IPS DF 4.7 (cell line): ENCODE results near the gene ATRNL1.

ENCODE experiments used
- DNase-seq: peaks from one replicate; pipeline ENCODE4 v3.0.0-alpha.2; 2013; ENCODE audit warnings: low spot score; ENCODE audit errors: extremely low read depth

ATRNL1 gene

GRCh38 chr10:115093286-115093775 is at the start of gene ATRNL1:
Gene ATRNL1, plus strand, starts transcription at chr10:115093365. Its CDS starts 386 bp downstream, at chr10:115093751.
- no peak for DNase-seq

DNA sequence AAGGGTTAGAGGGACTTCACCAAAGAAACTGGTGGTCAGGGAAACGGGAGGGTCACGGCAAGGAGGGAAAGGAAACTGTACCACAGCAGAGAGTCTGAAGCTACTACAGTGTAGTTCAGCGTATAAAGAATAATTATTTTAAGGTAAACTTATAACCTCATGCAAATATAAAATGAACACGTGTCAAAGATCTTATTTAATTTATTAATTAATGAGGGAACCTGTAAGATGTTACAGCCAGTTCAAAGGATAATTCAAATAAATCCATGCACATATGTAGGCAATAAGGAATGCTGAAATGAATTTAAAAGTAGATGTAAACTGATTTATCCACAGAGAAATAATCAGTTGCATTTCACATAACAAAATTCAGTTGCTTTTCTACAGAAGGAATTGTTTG is 49.4 kb upstream of the ATRNL1 start:
- DNase-seq = no peak

DNA sequence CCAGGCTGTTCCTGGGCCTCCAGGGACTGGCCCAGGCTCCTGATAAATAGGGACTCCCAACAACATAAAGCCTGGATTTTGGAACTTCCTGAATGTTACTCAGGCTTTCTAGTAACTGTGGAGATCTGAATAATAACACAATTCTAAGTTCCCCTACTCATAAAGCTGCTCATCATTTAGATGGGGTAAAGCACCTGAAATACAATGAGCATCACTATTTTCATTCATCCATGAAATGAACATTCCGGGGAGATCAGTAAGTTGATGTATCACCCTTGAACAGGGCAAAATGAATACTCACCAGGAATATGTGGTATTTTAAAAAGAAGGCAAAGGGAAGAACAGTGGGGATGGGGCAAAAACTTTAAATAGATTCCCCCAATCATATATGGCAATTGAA is 48.3 kb upstream of the ATRNL1 start:
- DNase-seq = no peak

- DNase-seq = no peak
Observed at GRCh38 chr10:115045499-115045898, 47.7 kb upstream of the ATRNL1 start.

DNA sequence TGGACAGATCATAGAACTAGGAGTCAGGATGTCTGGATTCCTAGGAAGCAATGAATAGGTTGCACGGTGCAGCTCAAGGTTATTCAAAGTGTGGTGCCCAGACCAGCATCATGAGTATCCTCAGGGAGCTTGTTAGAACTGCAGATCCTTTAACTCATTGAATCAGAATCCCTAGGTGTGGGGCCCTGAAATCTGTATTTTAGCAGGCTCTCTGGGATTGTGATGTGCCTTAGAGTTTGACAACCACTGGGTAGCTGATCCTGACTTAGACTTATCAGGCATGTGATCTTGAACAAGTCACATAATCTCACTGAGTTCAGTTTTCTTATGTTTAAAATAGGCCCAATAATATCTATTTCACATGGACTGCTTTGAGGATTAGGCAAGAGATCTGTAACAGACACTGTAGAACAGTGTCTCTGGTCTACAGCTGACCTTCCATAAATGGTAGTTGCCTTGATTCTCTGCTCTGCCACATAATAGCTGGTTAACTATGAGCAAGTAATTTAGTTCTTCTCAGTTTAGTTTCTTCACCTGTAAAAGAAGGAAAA is 46.4 kb upstream of the ATRNL1 start:
- no peak for DNase-seq

GRCh38 chr10:115047705-115048104 is 45.5 kb upstream of the ATRNL1 start:
- DNase-seq = no peak

DNA sequence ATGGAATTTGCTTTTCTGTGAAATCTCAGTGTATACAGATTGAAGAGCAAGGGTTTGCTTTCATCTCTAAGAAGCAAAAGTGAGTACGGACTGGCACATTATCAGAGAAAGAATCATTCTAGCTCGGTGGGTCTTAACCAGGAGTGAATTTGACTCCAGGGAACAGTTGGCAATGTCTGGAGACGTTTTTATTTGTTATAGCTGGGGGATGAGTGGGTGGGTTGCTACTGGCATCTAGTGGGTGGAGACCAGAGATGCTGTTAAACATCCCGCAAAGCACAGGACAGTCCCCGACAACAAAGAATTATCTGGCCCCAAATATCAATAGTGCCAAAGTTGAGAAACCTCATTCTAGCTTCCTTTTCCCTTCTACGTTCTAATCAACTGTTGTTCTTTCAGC is 43.8 kb upstream of the ATRNL1 start:
- DNase-seq = no peak

DNA sequence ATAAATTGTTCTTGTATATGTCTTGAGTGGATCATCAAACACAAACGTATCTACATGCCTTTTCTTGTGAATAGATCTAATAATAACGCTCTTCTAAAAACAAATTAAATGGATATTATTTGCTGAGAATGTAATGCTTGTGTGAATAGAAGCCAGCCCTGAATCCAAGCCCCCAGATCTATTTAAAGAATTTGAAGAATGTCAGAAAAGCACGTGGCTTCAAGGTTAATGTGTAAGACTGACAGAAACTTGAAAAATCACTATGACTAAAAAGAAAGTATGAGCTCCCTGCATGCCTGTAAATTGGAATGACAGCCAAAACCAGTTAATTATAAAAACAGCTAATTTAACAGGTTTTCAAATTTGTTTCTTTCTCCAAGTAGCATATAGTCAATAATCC is 43.2 kb upstream of the ATRNL1 start:
- DNase-seq = no peak

DNA sequence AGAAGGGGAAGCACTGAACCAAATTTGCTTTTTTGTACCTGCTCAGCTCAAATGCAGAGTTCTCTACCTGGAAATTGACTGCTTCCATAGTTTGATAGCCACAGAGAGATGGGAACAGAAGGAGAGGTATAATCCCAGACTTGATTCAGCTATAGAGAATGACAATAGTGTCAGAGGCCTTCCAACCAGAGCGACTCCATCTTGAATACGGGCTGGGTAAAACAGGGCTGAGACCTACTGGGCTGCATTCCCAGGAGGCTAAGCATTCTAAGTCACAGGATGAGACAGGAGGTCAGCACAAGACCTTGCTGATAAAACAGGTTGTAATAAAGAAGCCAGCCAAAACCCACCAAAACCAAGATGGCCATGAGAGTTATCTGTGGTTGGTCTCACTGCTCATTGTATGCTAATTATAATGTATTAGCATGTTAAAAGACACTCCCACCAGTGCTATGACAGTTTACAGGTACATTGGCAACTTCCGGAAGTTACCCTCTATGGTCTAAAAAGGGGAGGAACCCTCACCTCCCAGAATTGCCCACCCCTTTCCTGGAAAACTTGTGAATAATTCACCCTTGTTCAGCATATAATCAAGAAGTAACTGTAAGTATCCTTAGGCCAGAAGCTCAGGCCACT is 42.7 kb upstream of the ATRNL1 start:
- DNase-seq = no peak

DNA sequence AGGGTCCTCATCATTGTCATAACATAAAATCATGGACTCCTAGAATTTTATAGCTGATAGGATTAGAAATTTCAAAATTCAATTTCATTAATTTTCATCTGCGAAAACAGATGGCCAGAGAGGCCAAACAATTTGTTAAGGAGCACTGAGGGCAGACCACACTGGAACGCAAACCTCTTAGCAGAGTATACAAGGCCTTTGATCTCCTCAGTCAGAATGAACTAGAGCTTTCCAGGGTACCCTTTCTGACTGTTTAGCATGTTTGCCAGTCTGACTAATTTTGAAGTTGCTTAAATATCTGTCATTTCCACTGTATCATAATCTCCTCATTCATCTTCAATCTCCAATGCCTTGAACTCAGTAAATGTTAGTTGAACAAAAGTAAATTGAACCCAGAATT is 41.9 kb upstream of the ATRNL1 start:
- no peak for DNase-seq

- no peak for DNase-seq
Observed at GRCh38 chr10:115052226-115052625, 40.9 kb upstream of the ATRNL1 start.

DNA sequence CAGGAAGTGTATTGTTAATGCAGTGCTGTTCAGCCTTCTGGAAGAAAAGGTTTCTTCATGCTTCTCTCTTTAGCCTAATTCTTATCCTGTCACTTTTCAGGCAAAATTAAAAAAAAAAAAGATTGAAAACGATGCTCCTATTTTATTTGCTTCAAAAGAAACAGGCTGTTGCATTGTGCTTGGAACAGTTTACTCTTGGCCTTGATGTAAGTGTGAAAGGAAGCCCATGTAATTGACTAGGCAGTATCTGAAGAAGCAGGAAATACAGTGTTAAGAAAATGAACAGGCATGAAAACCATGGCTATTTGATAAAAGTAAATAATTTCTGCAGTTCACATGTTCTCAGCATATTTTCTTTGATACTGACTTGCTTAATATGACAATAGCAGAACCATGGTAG is 40.4 kb upstream of the ATRNL1 start:
- no peak for DNase-seq

DNA sequence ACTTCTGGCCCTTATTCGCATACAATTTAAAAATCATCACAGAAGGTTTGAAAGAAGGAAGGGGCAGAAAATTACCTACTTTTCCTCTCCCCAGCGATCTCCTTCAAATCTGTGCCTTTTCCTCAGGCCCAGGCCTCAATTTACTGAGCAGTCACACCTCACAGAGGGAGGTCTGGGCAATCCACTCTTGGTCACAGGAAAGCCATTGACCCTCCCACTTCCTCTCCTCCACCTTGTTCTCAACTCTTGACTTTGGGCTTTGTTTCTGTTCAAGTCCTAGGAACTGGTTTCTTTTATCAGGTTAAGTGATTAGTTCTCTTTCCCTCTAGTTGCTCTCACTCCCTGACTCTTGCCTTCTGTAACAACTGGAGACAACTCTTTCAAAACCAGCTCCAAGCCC is 37.0 kb upstream of the ATRNL1 start:
- DNase-seq = peak; percentile 74

GRCh38 chr10:115059301-115059898 is 33.8 kb upstream of the ATRNL1 start:
- no peak for DNase-seq

- DNase-seq = no peak
Observed at GRCh38 chr10:115063701-115064658, 29.2 kb upstream of the ATRNL1 start.

- no peak for DNase-seq
Observed at GRCh38 chr10:115065801-115066200, 27.4 kb upstream of the ATRNL1 start.

- DNase-seq = no peak
Observed at GRCh38 chr10:115066528-115066927, 26.6 kb upstream of the ATRNL1 start.

DNA sequence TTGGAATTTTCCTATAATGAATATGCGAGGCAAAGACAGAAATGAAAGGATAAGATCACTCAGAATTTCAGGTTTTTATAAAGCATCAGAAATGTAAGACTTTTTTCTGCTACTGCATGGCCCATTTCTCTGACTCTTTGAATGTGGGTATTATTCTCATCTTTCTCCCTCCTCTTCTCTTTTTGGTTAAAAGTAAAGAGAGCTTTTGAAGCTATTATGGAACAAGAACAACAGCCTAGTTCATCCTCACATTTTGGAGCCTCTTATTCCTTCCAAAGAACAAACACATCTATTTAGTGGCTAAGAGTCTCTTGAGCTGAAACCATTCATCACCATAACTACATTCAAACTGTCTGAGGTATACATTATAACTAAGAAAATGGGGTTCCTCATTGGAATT is 19.4 kb upstream of the ATRNL1 start:
- DNase-seq = no peak

- DNase-seq = no peak
Observed at GRCh38 chr10:115082506-115082905, 10.7 kb upstream of the ATRNL1 start.

GRCh38 chr10:115084277-115084850 is 8.8 kb upstream of the ATRNL1 start:
- no peak for DNase-seq

DNA sequence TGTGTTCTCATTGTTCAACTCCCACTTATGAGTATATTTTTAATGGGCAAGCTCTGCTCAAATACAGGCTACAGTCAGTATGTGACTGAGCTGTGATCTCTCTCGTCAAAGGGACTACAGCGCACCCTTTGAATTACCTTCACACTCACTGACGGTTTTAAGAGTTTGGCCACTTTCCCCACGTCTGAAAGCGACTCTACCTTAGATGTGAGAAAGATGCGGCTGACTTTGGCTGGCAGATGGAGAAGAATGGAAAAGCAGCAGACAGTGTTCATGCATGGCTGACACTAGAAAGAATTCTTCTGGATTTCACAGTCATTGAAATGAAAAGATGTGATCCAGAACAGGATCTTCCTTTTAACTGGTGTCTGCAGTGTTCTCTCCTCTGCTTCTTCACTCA is 2.0 kb upstream of the ATRNL1 start:
- DNase-seq = no peak

DNA sequence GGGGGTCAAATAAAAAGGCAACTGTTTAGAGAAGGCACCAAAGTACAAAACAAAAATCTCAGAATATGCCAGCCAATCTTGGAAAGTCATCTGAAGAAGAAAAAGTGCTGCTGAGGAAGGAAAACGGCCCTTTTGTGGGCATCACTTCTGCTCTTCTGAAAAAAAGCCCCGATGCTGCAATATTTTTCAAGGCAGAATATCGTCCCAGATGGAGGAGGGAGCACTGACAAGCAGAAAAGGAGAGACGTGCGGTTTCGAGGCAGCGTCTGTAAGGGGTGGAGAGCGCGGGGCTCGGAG is 959 bp upstream of the ATRNL1 start:
- DNase-seq = no peak
